HL-60 (cell line): ENCODE measurements around the gene LGALS14.

Experiments used
- DNase-seq, 2 experiments: peaks; one replicate each; pipeline ENCODE4 v3.0.0-alpha.2; 2010 to 2020; ENCODE audit warnings: low read depth in 1 of 2, low spot score in 1 of 2
- H3K27ac ChIP-seq: fragments of 250-450 bp; sonication (Bioruptor Pico); replicated peaks from 2 replicates; pipeline ENCODE4 v1.5.1; 2020; ENCODE audit warnings: mild to moderate bottlenecking, moderate library complexity
- H3K27me3 ChIP-seq: fragments of 250-450 bp; sonication (Bioruptor Pico); 2 replicates; pipeline ENCODE4 v1.5.1; 2021; ENCODE audit warnings: mild to moderate bottlenecking, moderate library complexity; ENCODE audit not compliant: insufficient read depth, poor library complexity, severe bottlenecking
- H3K4me3 ChIP-seq: replicated peaks from 2 replicates; pipeline ENCODE4 v1.5.1; 2011; ENCODE audit warnings: mild to moderate bottlenecking, control low read depth, low read length; ENCODE audit not compliant: insufficient read depth
- GABPA ChIP-seq: IDR thresholded peaks from 2 replicates; pipeline ENCODE4 v1.6.1; 2012; ENCODE audit warnings: low read depth
- POLR2AphosphoS5 ChIP-seq: IDR thresholded peaks from 2 replicates; pipeline ENCODE4 v1.6.1; 2012; ENCODE audit warnings: low read depth
- SPI1 ChIP-seq: IDR thresholded peaks from 2 replicates; pipeline ENCODE4 v1.6.1; 2012; ENCODE audit warnings: low read depth, mild to moderate bottlenecking, borderline replicate concordance
- TF ChIP-seq, protein P1 (sequence below): IDR thresholded peaks from one replicate; pipeline ENCODE4 v1.5.1; 2011; ENCODE audit warnings: low read length, control low read depth, inconsistent platforms; ENCODE audit not compliant: insufficient read depth
- TF ChIP-seq, protein P2 (sequence below): IDR thresholded peaks from 2 replicates; pipeline ENCODE4 v1.6.1; 2012; ENCODE audit warnings: low read depth; ENCODE audit not compliant: insufficient replicate concordance

Gene LGALS14

DNA sequence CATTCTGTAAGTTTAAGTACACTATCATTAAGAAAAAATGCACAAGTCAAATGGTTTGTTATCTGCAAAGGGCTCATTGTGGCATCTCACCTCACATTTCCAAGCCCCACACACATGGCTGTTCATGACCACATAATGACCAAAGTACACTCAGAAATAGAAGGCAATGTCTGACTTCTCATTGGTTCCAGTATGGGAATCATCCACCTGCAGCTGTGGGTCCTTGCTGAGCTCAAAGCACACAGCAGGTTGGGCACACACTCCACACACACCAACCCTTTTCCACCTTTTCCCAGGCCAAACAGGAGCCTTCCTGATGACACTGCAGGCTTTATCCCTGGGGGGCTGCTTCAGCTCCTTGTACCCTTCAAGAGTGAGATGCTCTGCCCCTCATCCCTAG lies 21.7 kb downstream of the LGALS14 start:
- H3K27ac ChIP-seq, result no peak overlapping the region
- H3K4me3 ChIP-seq, result no peak overlapping the region
- TF ChIP-seq GABPA (no peak), POLR2AphosphoS5 (no peak)
- no peak for DNase-seq
- H3K27me3 ChIP-seq, result no peaks in the 10 kb centered on the region

DNA sequence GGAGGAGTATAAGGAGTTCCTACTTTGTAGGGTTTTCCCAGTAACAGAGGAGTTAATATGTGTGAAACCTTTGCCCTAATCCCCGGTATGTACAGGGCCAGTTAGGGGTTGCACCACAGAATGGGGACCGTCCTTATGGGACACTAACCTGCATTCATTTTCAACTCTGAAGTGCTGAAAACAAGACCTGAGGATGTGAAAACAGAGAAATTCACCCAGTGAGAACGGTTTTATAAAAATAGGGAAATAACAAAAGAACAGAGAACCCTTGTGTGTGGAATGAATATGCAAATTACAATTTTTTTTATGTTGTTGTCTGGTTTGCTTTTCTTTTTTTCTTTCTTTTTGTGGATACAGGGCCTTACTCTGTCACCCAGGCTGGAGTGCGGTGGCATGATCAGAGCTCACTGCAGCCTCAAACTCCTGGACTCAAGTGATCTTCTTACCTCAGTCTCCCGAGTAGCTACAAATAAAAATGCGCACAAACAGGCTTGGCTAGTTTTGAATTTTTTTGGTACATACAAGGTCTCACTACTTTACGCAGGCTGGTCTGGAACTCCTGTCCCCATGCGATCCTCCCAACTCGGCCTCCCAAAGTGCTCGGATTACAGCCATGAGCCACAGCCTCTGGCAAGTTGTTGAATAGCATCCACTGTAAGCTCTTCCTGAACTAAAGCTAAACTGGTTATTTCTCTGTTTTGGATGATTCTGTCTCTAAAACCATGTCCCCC lies 23.0 kb downstream of the LGALS14 start:
- Histone ChIP-seq H3K27ac (no peak overlapping the region), H3K27me3 (no peaks in the 10 kb centered on the region), H3K4me3 (no peak overlapping the region)
- TF ChIP-seq POLR2AphosphoS5 (no peak), SPI1 (no peak), GABPA (no peak)
- TF ChIP-seq, protein P1, sequence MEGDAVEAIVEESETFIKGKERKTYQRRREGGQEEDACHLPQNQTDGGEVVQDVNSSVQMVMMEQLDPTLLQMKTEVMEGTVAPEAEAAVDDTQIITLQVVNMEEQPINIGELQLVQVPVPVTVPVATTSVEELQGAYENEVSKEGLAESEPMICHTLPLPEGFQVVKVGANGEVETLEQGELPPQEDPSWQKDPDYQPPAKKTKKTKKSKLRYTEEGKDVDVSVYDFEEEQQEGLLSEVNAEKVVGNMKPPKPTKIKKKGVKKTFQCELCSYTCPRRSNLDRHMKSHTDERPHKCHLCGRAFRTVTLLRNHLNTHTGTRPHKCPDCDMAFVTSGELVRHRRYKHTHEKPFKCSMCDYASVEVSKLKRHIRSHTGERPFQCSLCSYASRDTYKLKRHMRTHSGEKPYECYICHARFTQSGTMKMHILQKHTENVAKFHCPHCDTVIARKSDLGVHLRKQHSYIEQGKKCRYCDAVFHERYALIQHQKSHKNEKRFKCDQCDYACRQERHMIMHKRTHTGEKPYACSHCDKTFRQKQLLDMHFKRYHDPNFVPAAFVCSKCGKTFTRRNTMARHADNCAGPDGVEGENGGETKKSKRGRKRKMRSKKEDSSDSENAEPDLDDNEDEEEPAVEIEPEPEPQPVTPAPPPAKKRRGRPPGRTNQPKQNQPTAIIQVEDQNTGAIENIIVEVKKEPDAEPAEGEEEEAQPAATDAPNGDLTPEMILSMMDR, result no peak
- TF ChIP-seq, protein P2, sequence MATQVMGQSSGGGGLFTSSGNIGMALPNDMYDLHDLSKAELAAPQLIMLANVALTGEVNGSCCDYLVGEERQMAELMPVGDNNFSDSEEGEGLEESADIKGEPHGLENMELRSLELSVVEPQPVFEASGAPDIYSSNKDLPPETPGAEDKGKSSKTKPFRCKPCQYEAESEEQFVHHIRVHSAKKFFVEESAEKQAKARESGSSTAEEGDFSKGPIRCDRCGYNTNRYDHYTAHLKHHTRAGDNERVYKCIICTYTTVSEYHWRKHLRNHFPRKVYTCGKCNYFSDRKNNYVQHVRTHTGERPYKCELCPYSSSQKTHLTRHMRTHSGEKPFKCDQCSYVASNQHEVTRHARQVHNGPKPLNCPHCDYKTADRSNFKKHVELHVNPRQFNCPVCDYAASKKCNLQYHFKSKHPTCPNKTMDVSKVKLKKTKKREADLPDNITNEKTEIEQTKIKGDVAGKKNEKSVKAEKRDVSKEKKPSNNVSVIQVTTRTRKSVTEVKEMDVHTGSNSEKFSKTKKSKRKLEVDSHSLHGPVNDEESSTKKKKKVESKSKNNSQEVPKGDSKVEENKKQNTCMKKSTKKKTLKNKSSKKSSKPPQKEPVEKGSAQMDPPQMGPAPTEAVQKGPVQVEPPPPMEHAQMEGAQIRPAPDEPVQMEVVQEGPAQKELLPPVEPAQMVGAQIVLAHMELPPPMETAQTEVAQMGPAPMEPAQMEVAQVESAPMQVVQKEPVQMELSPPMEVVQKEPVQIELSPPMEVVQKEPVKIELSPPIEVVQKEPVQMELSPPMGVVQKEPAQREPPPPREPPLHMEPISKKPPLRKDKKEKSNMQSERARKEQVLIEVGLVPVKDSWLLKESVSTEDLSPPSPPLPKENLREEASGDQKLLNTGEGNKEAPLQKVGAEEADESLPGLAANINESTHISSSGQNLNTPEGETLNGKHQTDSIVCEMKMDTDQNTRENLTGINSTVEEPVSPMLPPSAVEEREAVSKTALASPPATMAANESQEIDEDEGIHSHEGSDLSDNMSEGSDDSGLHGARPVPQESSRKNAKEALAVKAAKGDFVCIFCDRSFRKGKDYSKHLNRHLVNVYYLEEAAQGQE, result no peak
- no peak for DNase-seq

DNA sequence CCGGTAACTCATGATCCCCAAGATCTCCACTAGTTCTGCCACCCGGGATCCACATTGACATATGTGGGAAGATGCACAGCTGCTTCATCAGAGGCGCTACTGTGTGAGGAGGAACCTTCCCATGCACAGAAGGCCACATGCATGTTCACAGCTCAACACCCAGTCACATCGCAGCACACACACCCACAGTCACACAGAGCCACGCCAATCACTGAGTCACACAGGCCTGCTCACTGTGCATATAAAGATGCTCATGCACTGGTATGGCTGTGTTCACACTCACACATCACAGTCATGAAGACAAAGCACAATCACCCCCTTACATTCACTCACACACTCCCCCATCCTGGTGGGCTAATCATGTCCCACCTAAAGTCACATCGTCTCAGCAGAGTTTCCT lies 23.8 kb downstream of the LGALS14 start:
- no peak overlapping the region for H3K27ac ChIP-seq
- TF ChIP-seq SPI1, result no peak
- no peak for TF ChIP-seq GABPA
- TF ChIP-seq, protein P1, result no peak
- TF ChIP-seq POLR2AphosphoS5, result no peak
- TF ChIP-seq, protein P2, result no peak
- no peaks in the 10 kb centered on the region for H3K27me3 ChIP-seq
- H3K4me3 ChIP-seq, result no peak overlapping the region
- DNase-seq, result no peak

DNA sequence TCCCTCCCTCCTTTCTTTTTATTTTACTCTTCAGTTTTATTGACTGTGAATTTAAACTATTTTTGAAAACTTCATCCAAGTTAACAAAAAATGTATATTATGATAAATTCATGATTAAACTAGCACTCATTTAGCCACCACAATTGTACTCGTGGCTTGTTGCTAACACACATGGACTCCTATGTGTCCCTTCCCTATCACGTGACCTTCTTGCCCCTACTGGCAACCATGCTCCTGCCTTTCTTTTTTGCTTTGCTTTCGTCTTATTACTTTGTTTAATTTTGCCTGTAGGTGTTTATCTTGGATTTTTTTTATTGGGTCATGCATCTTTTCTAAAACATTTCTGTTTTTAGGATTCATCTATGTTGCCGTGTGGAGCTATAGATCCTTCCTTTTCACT lies 25.3 kb downstream of the LGALS14 start:
- Histone ChIP-seq H3K27ac (no peak overlapping the region), H3K27me3 (no peaks in the 10 kb centered on the region), H3K4me3 (no peak overlapping the region)
- TF ChIP-seq, protein P2, result no peak
- no peak for TF ChIP-seq SPI1
- no peak for TF ChIP-seq GABPA
- TF ChIP-seq, protein P1, result no peak
- no peak for TF ChIP-seq POLR2AphosphoS5
- no peak for DNase-seq
